Tibial artery (tissue), 4 donors: ENCODE measurements around the gene CMTM3.

ENCODE experiments used
- DNase-seq, 2 donors: peaks; one replicate each; pipeline ENCODE4 v3.0.0-alpha.2; 2019
- H3K27ac ChIP-seq, 2 donors: fragments of 200-600 bp; sonication (generic) in 1 of 2; 1 replicate in 1 of 2; 2 replicates in 1 of 2; pipeline ENCODE4 v1.5.1; 2018 to 2019; ENCODE audit warnings: mild to moderate bottlenecking in 1 of 2
- H3K27me3 ChIP-seq, 2 donors: fragments of 200-600 bp; sonication (generic) in 1 of 2; one replicate each; pipeline versions ENCODE4 v1.5.1 to v1.6.0; 2016 to 2019
- H3K36me3 ChIP-seq, 3 donors: fragments of 200-600 bp; sonication (generic) in 2 of 3; one replicate each; pipeline ENCODE4 v1.5.1; 2016 to 2019; ENCODE audit warnings: mild to moderate bottlenecking in 2 of 3
- H3K4me1 ChIP-seq, 4 donors: fragments of 200-600 bp; sonication (generic) in 2 of 4; 1 replicate in 3 of 4; 2 replicates in 1 of 4; pipeline ENCODE4 v1.5.1; 2016 to 2019
- H3K4me3 ChIP-seq, 2 donors: fragments of 200-600 bp; sonication (generic) in 1 of 2; 1 replicate in 1 of 2; 2 replicates in 1 of 2; pipeline ENCODE4 v1.5.1; 2018 to 2019; ENCODE audit warnings: mild to moderate bottlenecking in 2 of 2
- H3K9me3 ChIP-seq, 3 donors: fragments of 200-600 bp; sonication (generic) in 1 of 3; one replicate each; pipeline ENCODE4 v1.5.1; 2016 to 2019
- CTCF ChIP-seq, 2 experiments: fragments of 200-600 bp in 1 of 2; fragments of 450-650 bp in 1 of 2; IDR thresholded peaks; one replicate each; pipeline ENCODE4 v1.5.1; 2017 to 2019; ENCODE audit warnings: antibody characterized with exemption in 2 of 2, mild to moderate bottlenecking in 1 of 2, moderate library complexity in 1 of 2
- intact Hi-C: fragments of 100-400 bp; cut with DNase I; formaldehyde crosslinking; loops from one replicate; pipeline ENCODE4 v1.15.0; 2023; ENCODE audit warnings: low total_unique reads

Gene CMTM3

GRCh38 chr16:66569827-66570405 is 34.6 kb upstream of the CMTM3 start:
- Histone ChIP-seq H3K4me3 (no peak overlapping the region), H3K27me3 (no peaks in the 10 kb centered on the region), H3K4me1 (peaks cover 0 to 16% (median 0%) of the 10 kb centered on the region in 4 donors), H3K9me3 (no peaks in the 10 kb centered on the region), H3K27ac (no peak overlapping the region), H3K36me3 (peaks cover 12 to 18% (median 17%) of the 10 kb centered on the region in 3 donors)
- DNase-seq = no peak
- TF ChIP-seq CTCF (IDR thresholded peaks at IDR 0.05) = no peak
- intact Hi-C loops = no loop called here

DNA sequence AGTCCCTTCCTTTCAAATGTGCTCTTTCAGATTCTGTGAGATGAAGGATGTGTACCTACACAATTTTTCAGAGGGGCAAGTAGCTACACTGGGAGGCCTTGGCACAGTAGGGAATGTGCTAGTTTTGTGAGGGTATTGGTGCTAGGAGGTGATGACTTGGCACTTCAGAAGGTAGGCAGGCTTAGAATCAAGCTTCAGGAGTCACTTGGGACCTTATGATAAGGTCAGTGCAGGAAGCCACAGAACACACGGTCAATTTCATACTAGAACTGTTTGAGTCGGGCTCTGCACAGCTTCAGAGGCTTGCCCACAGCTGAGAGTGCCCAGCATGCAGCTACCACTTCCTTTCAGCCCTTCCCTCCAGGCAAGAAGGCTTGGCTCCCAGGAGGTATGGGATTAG is 32.1 kb upstream of the CMTM3 start:
- Histone ChIP-seq H3K9me3 (no peaks in the 10 kb centered on the region), H3K4me3 (no peak overlapping the region), H3K4me1 (peaks cover 0 to 16% (median 0%) of the 10 kb centered on the region in 4 donors), H3K27me3 (no peaks in the 10 kb centered on the region), H3K36me3 (no peaks in the 10 kb centered on the region), H3K27ac (no peak overlapping the region)
- intact Hi-C loops = no loop called here
- no peak for TF ChIP-seq CTCF (IDR thresholded peaks at IDR 0.05)
- DNase-seq = no peak

- Histone ChIP-seq H3K4me1 (peaks cover 0 to 20% (median 9%) of the 10 kb centered on the region in 4 donors), H3K27me3 (peaks cover 0 to 15% of the 10 kb centered on the region in 2 donors), H3K4me3 (no peak overlapping the region), H3K36me3 (no peaks in the 10 kb centered on the region), H3K9me3 (no peaks in the 10 kb centered on the region), H3K27ac (no peak overlapping the region)
- no peak for TF ChIP-seq CTCF (IDR thresholded peaks at IDR 0.05)
- intact Hi-C loops = no loop called here
- DNase-seq = no peak
Observed at GRCh38 chr16:66574081-66574480, 30.4 kb upstream of the CMTM3 start.

DNA sequence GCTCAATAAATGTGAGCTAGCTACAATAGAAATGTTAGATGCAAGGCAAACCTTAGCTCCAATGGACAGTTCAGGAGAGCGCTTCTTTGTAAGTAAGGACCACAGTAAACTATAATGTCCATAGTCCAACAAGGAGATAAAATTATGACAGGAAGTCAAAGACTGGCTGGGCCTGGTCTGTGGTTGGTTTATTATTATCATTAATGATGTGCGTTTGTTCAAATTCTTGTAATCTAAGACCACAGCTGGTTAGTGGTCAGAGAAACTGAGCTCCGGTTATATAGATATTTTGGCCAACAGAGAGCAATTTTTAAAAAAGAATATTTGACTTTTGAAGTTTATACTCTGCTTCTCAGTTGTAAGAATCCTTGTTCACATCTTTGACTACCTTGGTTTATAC is 30.0 kb upstream of the CMTM3 start:
- H3K9me3 ChIP-seq = no peaks in the 10 kb centered on the region
- H3K4me3 ChIP-seq = no peak overlapping the region
- no peak for DNase-seq
- TF ChIP-seq CTCF (IDR thresholded peaks at IDR 0.05) = no peak
- H3K27me3 ChIP-seq = peaks cover 0 to 16% of the 10 kb centered on the region in 2 donors
- H3K36me3 ChIP-seq = no peaks in the 10 kb centered on the region
- intact Hi-C loops = no loop called here
- no peak overlapping the region for H3K27ac ChIP-seq
- peaks cover 0 to 17% (median 11%) of the 10 kb centered on the region in 4 donors for H3K4me1 ChIP-seq

DNA sequence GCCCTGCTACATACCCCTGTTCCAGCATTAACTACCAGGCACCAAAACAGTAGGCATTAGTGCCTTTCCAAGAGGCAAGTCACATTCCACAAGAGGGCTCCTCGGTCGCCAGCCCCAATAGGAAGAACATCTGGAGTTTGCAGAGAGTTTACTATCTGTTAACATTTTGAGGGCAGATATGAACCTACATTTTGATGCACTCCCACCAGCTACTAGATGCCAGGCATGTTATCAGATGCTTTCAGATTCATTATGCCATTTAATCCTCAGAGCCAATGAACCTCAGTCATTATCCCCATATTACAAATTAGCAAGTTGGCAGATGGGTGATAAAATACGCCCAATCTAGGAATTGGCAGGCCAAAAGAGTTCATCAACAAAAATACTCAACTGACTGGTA is 29.4 kb upstream of the CMTM3 start:
- intact Hi-C loops = no loop called here
- TF ChIP-seq CTCF (IDR thresholded peaks at IDR 0.05) = no peak
- Histone ChIP-seq H3K27me3 (peaks cover 0 to 16% of the 10 kb centered on the region in 2 donors), H3K4me3 (no peak overlapping the region), H3K4me1 (peaks cover 0 to 13% (median 11%) of the 10 kb centered on the region in 4 donors), H3K36me3 (no peaks in the 10 kb centered on the region), H3K9me3 (no peaks in the 10 kb centered on the region), H3K27ac (no peak overlapping the region)
- no peak for DNase-seq

DNA sequence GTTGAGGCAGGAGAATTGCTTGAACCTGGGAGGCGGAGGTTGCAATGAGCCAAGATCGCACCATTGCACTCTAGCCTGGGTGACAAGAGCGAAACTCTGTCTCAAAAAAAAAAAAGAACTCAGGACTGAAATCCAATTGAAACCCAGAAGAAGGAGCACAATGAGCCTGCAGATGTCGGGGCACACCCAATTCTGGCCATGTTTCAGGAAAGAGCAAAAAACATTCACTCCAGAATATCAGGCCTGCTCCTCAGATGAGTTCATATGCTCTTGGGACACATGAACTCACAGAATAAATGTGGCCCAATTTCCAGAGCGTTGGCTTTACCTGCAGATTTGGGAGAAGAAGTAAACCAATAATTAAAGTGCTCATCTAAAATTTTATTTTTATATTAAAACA is 28.2 kb upstream of the CMTM3 start:
- peaks cover 0 to 16% of the 10 kb centered on the region in 2 donors for H3K27me3 ChIP-seq
- DNase-seq = no peak
- peaks cover 0 to 22% (median 14%) of the 10 kb centered on the region in 4 donors for H3K4me1 ChIP-seq
- no peak overlapping the region for H3K27ac ChIP-seq
- intact Hi-C loops = no loop called here
- no peaks in the 10 kb centered on the region for H3K36me3 ChIP-seq
- H3K9me3 ChIP-seq = no peaks in the 10 kb centered on the region
- TF ChIP-seq CTCF (IDR thresholded peaks at IDR 0.05) = no peak
- no peak overlapping the region for H3K4me3 ChIP-seq
